Stromal cell of bone marrow (primary cell): ENCODE results near the gene F2R.
"Not testable (repeated sequence)": the region's sequence is repeated elsewhere in the genome, so short reads cannot be mapped to it uniquely, and the experiment has no call there.

Experiments used
- DNase-seq: peaks from one replicate; pipeline ENCODE4 v3.0.0-alpha.2; 2012; ENCODE audit warnings: low read depth

Gene F2R

GRCh38 chr5:76720988-76721569 is 5.2 kb downstream of the F2R start:
- no peak for DNase-seq

GRCh38 chr5:76723266-76723665 is 7.3 kb downstream of the F2R start:
- DNase-seq: no peak

GRCh38 chr5:76723906-76724305 is 8.0 kb downstream of the F2R start:
- DNase-seq: no peak

- peak; percentile 52 for DNase-seq
Observed at GRCh38 chr5:76724871-76725270, 8.9 kb downstream of the F2R start.

DNA sequence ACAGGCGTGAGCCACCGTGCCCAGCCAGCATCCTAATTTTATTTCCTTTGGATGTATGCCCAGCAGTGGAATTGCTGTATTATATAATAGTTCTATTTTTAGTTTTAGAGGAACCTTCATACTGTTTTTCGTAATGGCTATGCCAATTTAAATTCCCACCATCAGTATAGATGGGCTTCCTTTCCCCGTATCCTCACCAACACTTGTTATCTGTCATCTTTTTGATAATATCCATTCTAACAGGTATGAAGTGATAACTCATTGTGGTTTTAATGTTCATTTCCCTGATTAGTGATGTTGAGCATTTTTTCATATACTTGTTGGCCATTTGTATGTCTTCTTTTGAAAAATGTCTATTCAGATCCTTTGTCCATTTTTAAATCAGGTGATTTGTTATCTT is 13.0 kb downstream of the F2R start:
- no peak for DNase-seq

GRCh38 chr5:76729373-76730290 is 13.7 kb downstream of the F2R start:
- DNase-seq: no peak

GRCh38 chr5:76732405-76733048 is 16.6 kb downstream of the F2R start:
- no peak for DNase-seq

- DNase-seq: no peak
Observed at GRCh38 chr5:76733049-76733417, 17.1 kb downstream of the F2R start.

GRCh38 chr5:76735762-76736545 is 20.0 kb downstream of the F2R start:
- DNase-seq: no peak

DNA sequence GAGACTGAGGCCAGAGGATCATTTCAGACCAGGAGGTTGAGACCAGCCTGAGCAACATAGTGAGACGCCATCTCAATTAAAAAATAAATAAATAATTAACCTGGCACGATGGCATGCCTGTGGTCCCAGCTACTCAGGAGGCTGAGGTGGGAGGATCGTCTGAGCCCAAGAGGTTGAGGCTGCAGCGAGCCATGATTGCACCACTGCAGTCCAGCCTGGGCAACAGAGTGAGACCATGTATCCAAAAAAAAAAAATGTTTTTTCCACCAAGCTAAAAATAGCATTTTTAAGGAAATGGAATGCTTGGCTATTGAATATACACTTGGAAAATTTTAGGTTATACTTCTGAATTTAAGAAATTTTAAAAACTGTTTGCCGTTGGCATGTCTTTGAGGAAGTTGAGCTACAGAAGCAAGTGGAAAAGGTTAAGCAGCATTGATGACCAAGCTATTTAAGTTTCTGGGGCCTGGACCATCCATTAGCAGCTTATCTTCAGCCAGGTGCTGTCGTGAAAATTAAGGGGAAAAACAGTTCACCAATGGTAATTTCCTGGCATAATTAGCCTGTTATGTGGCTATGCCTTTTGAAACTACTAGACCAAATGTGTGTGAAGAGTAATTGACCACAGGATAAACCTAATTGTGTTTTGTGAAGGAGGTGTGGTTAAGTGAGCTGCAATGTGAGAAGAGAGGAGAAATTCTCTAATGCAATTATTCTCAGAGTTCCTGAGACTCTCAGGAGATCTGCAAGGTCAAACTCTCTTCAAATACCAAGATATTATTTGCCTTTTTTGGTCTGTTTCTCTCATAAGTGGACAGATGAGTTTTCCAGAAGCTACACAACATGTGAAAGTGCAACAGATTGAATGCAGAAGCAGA is 21.0 kb downstream of the F2R start:
- no peak for DNase-seq

DNA sequence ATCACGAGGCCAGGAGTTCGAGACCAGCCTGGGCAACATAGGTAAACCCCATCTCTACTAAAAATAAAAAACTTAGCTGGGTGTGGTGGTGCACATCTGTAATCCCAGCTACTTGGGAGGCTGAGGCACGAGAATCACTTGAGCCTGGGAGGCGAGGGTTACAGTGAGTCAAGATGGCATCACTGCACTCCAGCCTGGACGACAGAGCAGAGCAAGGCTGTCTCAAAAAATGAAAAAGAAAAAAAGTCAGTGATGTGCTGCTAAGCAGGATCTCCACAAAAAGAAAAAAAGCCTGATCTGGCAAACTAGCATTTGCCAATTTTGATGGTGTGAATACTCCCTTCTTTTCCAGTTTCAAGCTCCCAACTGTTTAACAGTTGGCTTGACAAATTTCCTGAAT is 21.9 kb downstream of the F2R start:
- DNase-seq: no peak

DNA sequence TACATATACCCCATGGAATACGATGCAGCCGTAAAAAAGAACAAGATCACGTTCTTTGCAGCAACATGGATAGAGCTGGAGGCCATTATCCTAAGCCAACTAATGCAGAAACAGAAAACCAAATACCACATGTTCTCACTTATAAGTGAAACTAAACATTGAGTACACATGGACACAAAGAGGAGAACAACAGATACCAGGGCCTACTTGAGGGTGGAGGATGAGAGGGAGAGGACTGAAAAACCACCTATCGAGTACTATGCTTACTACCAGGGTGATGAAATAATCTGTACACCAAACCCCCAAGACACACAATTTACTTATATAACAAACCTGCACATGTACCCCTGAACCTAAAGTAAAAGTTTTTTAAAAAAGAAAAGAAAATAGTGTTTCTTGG is 25.6 kb downstream of the F2R start:
- DNase-seq: not testable (repeated sequence)

- DNase-seq: peak; percentile 63
Observed at GRCh38 chr5:76742583-76742982, 26.7 kb downstream of the F2R start.

- DNase-seq: no peak
Observed at GRCh38 chr5:76744632-76745031, 28.7 kb downstream of the F2R start.

GRCh38 chr5:76745670-76746069 is 29.7 kb downstream of the F2R start:
- DNase-seq: no peak

- no peak for DNase-seq
Observed at GRCh38 chr5:76746677-76747076, 30.8 kb downstream of the F2R start.

- no peak for DNase-seq
Observed at GRCh38 chr5:76747706-76748105, 31.8 kb downstream of the F2R start.

- no peak for DNase-seq
Observed at GRCh38 chr5:76751291-76751690, 35.4 kb downstream of the F2R start.

DNA sequence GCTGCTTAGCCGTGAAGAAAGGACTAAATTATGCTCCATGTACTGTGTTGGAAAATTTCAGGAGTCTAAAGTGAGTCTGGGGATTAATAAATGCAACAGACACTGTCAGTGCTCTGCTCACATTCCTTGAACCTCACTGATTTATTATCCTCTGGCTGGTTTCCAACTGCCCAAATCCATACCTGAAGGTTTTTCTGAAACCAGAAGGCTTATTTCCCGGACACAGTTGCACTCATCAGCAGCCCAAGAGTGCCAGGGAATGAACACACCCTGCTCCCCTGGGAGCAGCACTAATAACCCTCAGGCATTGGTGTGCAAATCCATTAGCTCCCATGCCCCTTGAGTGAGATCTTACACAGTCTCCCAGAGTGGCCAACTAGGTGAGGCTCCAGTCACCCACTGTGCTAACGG is 38.7 kb downstream of the F2R start:
- no peak for DNase-seq

- DNase-seq: no peak
Observed at GRCh38 chr5:76755779-76756637, 40.1 kb downstream of the F2R start.
